Hepatocyte (in vitro differentiated cells): ENCODE measurements around the gene CEP68. TPM values are rescaled to one million over a fixed set of nuclear protein-coding genes. Genes with fewer than 3 reads are reported as not detected.

ENCODE experiments used
- DNase-seq: peaks from one replicate; pipeline ENCODE4 v3.0.0-alpha.2; 2016; ENCODE audit warnings: low spot score
- H2AFZ ChIP-seq: fragments of 200-600 bp; sonication (generic); 2 replicates; pipeline ENCODE4 v1.6.0; 2016; ENCODE audit warnings: antibody characterized with exemption, mild to moderate bottlenecking
- H3K27ac ChIP-seq: fragments of 200-600 bp; sonication (generic); 2 replicates; pipeline ENCODE4 v1.5.1; 2016; ENCODE audit warnings: mild to moderate bottlenecking
- H3K27me3 ChIP-seq: fragments of 200-600 bp; sonication (generic); 2 replicates; pipeline ENCODE4 v1.6.1; 2016
- H3K36me3 ChIP-seq: fragments of 200-600 bp; sonication (generic); replicated peaks from 2 replicates; pipeline ENCODE4 v1.5.1; 2016; ENCODE audit warnings: low read depth; ENCODE audit not compliant: insufficient read depth
- H3K4me1 ChIP-seq: fragments of 200-600 bp; sonication (generic); 2 replicates; pipeline ENCODE4 v1.5.1; 2016; ENCODE audit warnings: mild to moderate bottlenecking, moderate library complexity; ENCODE audit not compliant: insufficient read depth
- H3K4me2 ChIP-seq: fragments of 200-600 bp; sonication (generic); 2 replicates; pipeline ENCODE4 v1.6.0; 2016
- H3K4me3 ChIP-seq: fragments of 200-600 bp; sonication (generic); 2 replicates; pipeline ENCODE4 v1.5.1; 2016; ENCODE audit warnings: mild to moderate bottlenecking
- H3K79me2 ChIP-seq: fragments of 200-600 bp; sonication (generic); 2 replicates; pipeline ENCODE4 v1.6.0; 2017; ENCODE audit warnings: mild to moderate bottlenecking
- H3K9me2 ChIP-seq: fragments of 200-600 bp; sonication (generic); replicated peaks from 2 replicates; pipeline ENCODE4 v1.6.0; 2017; ENCODE audit warnings: mild to moderate bottlenecking; ENCODE audit not compliant: insufficient read depth
- H3K9me3 ChIP-seq: fragments of 200-600 bp; sonication (generic); 2 replicates; pipeline ENCODE4 v1.5.1; 2016; ENCODE audit warnings: low read depth, mild to moderate bottlenecking
- H4K20me1 ChIP-seq: fragments of 200-600 bp; sonication (generic); 2 replicates; pipeline ENCODE4 v1.6.0; 2016; ENCODE audit warnings: mild to moderate bottlenecking; ENCODE audit not compliant: insufficient read depth, poor library complexity, severe bottlenecking
- EZH2 ChIP-seq: fragments of 200-600 bp; sonication (generic); IDR thresholded peaks from 2 replicates; pipeline ENCODE4 v1.6.1; 2016; ENCODE audit warnings: antibody characterized with exemption, mild to moderate bottlenecking, borderline replicate concordance
- EZH2phosphoT487 ChIP-seq: fragments of 200-600 bp; sonication (generic); IDR thresholded peaks from one replicate; pipeline ENCODE4 v1.6.1; 2018; ENCODE audit warnings: antibody characterized with exemption, mild to moderate bottlenecking, low read depth, moderate library complexity; ENCODE audit not compliant: unreplicated experiment, severe bottlenecking
- WGBS: methylation state at CpG from one replicate; pipeline ENCODE4 v1.1.6; 2016; ENCODE audit warnings: low lambda C conversion rate; ENCODE audit errors: missing lambda C conversion rate; 5-methylcytosine and 5-hydroxymethylcytosine counted together
- polyA plus RNA-seq: library from polyadenylated mRNA; unstranded; fragments of >200 nt; fragmentation: Nextera tagmentation; extraction: Ambion mirVana; gene quantifications from 2 replicates; pipeline ENCODE4 v1.2.1, GENCODE V29; 2016
- total RNA-seq: library from RNA; depleted of rRNA; stranded (reverse); fragments of >200 nt; gene quantifications from 2 replicates; pipeline ENCODE4 v1.2.3, GENCODE V29; 2014
- TF ChIP-seq, protein P1 (sequence below): fragments of 200-600 bp; sonication (generic); IDR thresholded peaks from 2 replicates; pipeline ENCODE4 v1.5.1; 2016; ENCODE audit warnings: antibody characterized with exemption, mild to moderate bottlenecking; ENCODE audit not compliant: poor library complexity

Gene CEP68
- total and polyA plus RNA-seq, 2 experiments from 2014 or later, result 8.2 to 9.4 TPM

DNA sequence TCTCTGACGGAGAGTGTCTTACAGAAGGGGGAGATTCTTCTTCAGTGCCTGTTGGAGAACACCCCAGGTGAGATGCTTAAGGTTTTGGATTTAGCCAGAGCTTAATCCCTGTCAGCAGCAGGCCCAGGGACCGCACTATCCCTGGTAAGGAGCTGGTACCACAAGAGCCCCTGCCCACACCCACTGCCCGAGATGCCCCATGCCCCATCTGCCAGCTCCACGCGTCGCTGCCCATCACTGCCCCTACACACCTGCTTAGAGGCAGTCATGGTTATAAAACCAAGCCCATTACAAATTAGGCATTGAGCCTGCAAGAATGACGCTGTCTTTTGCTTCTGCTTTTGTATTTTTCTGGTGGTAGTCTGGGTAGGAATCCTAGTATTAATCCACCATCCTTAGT lies 21.7 kb downstream of the CEP68 start:
- no peak for DNase-seq
- no peaks in the 10 kb centered on the region for H3K9me2 ChIP-seq
- no peaks in the 10 kb centered on the region for H3K27me3 ChIP-seq
- H3K27ac ChIP-seq, result no peak overlapping the region
- no peak overlapping the region for H3K4me3 ChIP-seq
- H3K36me3 ChIP-seq, result no peaks in the 10 kb centered on the region
- no peaks in the 10 kb centered on the region for H3K9me3 ChIP-seq
- 92% methylated on average over 7 of the region's 7 CpGs for WGBS
- no peak overlapping the region for H3K4me2 ChIP-seq
- TF ChIP-seq EZH2 (no peak), EZH2phosphoT487 (no peak)
- TF ChIP-seq, protein P1, sequence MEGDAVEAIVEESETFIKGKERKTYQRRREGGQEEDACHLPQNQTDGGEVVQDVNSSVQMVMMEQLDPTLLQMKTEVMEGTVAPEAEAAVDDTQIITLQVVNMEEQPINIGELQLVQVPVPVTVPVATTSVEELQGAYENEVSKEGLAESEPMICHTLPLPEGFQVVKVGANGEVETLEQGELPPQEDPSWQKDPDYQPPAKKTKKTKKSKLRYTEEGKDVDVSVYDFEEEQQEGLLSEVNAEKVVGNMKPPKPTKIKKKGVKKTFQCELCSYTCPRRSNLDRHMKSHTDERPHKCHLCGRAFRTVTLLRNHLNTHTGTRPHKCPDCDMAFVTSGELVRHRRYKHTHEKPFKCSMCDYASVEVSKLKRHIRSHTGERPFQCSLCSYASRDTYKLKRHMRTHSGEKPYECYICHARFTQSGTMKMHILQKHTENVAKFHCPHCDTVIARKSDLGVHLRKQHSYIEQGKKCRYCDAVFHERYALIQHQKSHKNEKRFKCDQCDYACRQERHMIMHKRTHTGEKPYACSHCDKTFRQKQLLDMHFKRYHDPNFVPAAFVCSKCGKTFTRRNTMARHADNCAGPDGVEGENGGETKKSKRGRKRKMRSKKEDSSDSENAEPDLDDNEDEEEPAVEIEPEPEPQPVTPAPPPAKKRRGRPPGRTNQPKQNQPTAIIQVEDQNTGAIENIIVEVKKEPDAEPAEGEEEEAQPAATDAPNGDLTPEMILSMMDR, result no peak
- H4K20me1 ChIP-seq, result peaks cover 15% of the 10 kb centered on the region
- H2AFZ ChIP-seq, result no peak overlapping the region
- peaks cover 14% of the 10 kb centered on the region for H3K79me2 ChIP-seq
- H3K4me1 ChIP-seq, result peaks cover 13% of the 10 kb centered on the region

DNA sequence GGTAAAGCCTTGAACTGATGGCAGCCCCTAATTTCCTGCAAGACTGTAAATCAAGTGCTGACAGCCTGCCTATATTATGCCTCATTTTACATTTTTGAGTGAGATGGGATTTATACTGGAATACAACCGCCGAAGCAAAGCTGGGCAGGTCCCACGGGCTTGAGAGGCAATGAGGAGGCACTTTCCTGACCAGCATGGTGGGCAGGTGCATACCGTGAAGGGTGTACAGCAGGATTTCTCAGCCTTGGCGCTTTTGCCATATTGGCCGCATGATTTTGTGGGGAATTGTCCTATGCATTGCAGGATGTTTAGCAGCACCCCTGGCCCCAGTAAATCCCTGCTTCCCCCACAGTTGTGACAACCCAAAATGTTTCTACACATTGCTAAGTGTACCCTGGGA lies 22.8 kb downstream of the CEP68 start:
- no peaks in the 10 kb centered on the region for H3K9me3 ChIP-seq
- no peak overlapping the region for H3K27ac ChIP-seq
- 99% methylated on average over 6 of the region's 6 CpGs for WGBS
- peaks cover 26% of the 10 kb centered on the region for H4K20me1 ChIP-seq
- TF ChIP-seq EZH2 (no peak), EZH2phosphoT487 (no peak)
- TF ChIP-seq, protein P1, result no peak
- H3K36me3 ChIP-seq, result no peaks in the 10 kb centered on the region
- peaks cover 24% of the 10 kb centered on the region for H3K79me2 ChIP-seq
- H3K4me2 ChIP-seq, result no peak overlapping the region
- H3K27me3 ChIP-seq, result no peaks in the 10 kb centered on the region
- H3K9me2 ChIP-seq, result no peaks in the 10 kb centered on the region
- no peak overlapping the region for H3K4me3 ChIP-seq
- H2AFZ ChIP-seq, result no peak overlapping the region
- no peak for DNase-seq
- H3K4me1 ChIP-seq, result peaks cover 13% of the 10 kb centered on the region

DNA sequence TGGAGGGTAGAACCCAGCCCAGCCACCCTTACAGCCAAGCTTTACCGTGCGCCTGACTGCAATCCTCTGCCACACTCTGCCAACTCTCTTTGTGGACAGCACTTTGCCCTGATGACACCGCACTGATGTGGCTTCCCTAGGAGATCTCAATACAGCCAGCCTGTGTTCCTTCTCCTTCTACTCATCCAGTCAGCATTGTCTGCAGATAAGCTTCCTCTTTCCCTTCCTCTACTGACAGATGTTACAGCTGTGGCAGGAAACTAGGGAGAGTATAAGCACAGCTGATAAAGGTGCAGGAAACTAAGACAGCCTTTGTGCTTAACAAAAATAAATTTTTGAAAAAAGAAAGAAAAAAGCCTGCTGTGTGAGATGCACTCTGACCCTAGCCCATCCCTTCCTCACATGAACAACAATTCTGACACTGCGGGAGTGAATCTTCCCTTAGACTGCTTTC lies 25.0 kb downstream of the CEP68 start:
- Histone ChIP-seq H4K20me1 (peaks cover 43% of the 10 kb centered on the region), H3K36me3 (no peaks in the 10 kb centered on the region)

More for the DNA sequence above, 25.0 kb downstream of the CEP68 start:
- Histone ChIP-seq H3K4me2 (no peak overlapping the region), H3K9me2 (no peaks in the 10 kb centered on the region), H3K79me2 (peaks cover 45% of the 10 kb centered on the region), H3K27me3 (no peaks in the 10 kb centered on the region), H3K27ac (no peak overlapping the region), H3K9me3 (no peaks in the 10 kb centered on the region), H3K4me3 (no peak overlapping the region), H3K4me1 (peaks cover 5% of the 10 kb centered on the region), H2AFZ (no peak overlapping the region)
- 93% methylated on average over 4 of the region's 4 CpGs for WGBS
- TF ChIP-seq, protein P1, result no peak
- TF ChIP-seq EZH2 (no peak), EZH2phosphoT487 (no peak)
- DNase-seq, result no peak
